GM12878 (cell line): ENCODE measurements around the gene AFF2. TPM values are rescaled to one million over a fixed set of nuclear protein-coding genes. Genes with fewer than 3 reads are reported as not detected.

Experiments used
- ATAC-seq: fragments of 200-7000 bp; cut with Tn5 transposase; 3 replicates; pipeline ENCODE4 v1.9.1; 2020; ENCODE audit warnings: mild to moderate bottlenecking, moderate library complexity
- BruUV-seq: library from RNA; stranded (reverse); fragments of 400-500 nt; replicated peaks from 2 replicates; lab custom pipeline; 2021; lab: Mats Ljungman, UMichigan
- CTCF ChIA-PET: fragments of 300-600 bp; sonication (Branson Sonifier 250); formaldehyde crosslinking; extraction: SDS; loops from one replicate; lab custom pipeline; 2021; ENCODE audit warnings: inconsistent platforms; lab: Yijun Ruan, JAX
- POLR2A ChIA-PET: fragments of 350-600 bp; formaldehyde crosslinking; extraction: SDS; loops from one replicate; lab custom pipeline; 2021; ENCODE audit warnings: inconsistent platforms; lab: Charles Lee
- RAD21 ChIA-PET: fragments of 300-600 bp; sonication (Branson Sonifier 250); formaldehyde crosslinking; loops from one replicate; lab custom pipeline; 2023; ENCODE audit warnings: antibody characterized with exemption; ENCODE audit not compliant: unreplicated experiment; lab: Charles Lee
- SMC1A ChIA-PET: fragments of 300-600 bp; sonication (Branson Sonifier 250); formaldehyde crosslinking; loops from one replicate; lab custom pipeline; 2023; ENCODE audit not compliant: unreplicated experiment, uncharacterized antibody; lab: Charles Lee
- DNase-seq: peaks from one replicate; pipeline ENCODE4 v3.0.0-alpha.2; 2011; ENCODE audit warnings: low read depth, low spot score
- FAIRE-seq: peaks from 3 replicates; lab custom pipeline; 2011; peaks lifted over from hg19 to GRCh38; lab: Jason Lieb, UNC
- H2AFZ ChIP-seq: 2 replicates; pipeline ENCODE4 v1.6.0; 2011; ENCODE audit warnings: low read depth, low read length, control low read depth; ENCODE audit not compliant: control insufficient read depth
- H3K27ac ChIP-seq: 2 replicates; pipeline ENCODE4 v1.5.1; 2011; ENCODE audit warnings: control low read depth; ENCODE audit not compliant: control insufficient read depth, insufficient read depth
- H3K27me3 ChIP-seq, 2 experiments: replicated peaks in 1 of 2; 2 replicates each; pipeline versions ENCODE4 v1.6.0 to v1.6.1; 2011; ENCODE audit warnings: low read length in 1 of 2; ENCODE audit not compliant: control insufficient read depth in 2 of 2, insufficient read depth in 2 of 2
- H3K36me3 ChIP-seq, 2 experiments: 2 replicates each; pipeline ENCODE4 v1.5.1; 2011; ENCODE audit warnings: low read length in 1 of 2; ENCODE audit not compliant: control insufficient read depth in 2 of 2, insufficient read depth in 2 of 2
- H3K4me1 ChIP-seq: 2 replicates; pipeline ENCODE4 v1.6.1; 2011; ENCODE audit warnings: mild to moderate bottlenecking, low read length, moderate library complexity, mixed read lengths; ENCODE audit not compliant: control insufficient read depth, insufficient read depth
- H3K4me2 ChIP-seq: 2 replicates; pipeline ENCODE4 v1.6.0; 2011; ENCODE audit warnings: control low read depth; ENCODE audit not compliant: control insufficient read depth, insufficient read depth
- H3K4me3 ChIP-seq: fragments of 200-600 bp; sonication (generic); 2 replicates; pipeline ENCODE4 v1.5.1; 2016
- H3K79me2 ChIP-seq: 2 replicates; pipeline ENCODE4 v1.6.0; 2011; ENCODE audit warnings: low read length; ENCODE audit not compliant: control insufficient read depth, insufficient read depth
- H3K9ac ChIP-seq: 2 replicates; pipeline ENCODE4 v1.8.0; 2011; ENCODE audit warnings: low read length, control low read depth, mixed read lengths; ENCODE audit not compliant: control insufficient read depth, insufficient read depth
- H3K9me3 ChIP-seq: replicated peaks from 3 replicates; pipeline ENCODE4 v1.5.1; 2011; ENCODE audit warnings: mild to moderate bottlenecking, low read length; ENCODE audit not compliant: control insufficient read depth, insufficient read depth
- H4K20me1 ChIP-seq: 2 replicates; pipeline ENCODE4 v1.6.0; 2011; ENCODE audit not compliant: control insufficient read depth, insufficient read depth
- CEBPZ ChIP-seq: fragments of 150-350 bp; IDR thresholded peaks from 2 replicates; pipeline ENCODE4 v1.6.1; 2016; ENCODE audit warnings: low read depth, low read length
- CHD2 ChIP-seq: IDR thresholded peaks from 2 replicates; pipeline ENCODE4 v1.6.1; 2011; ENCODE audit warnings: low read depth, low read length, improper control_type of control experiment, borderline replicate concordance
- HDAC6 ChIP-seq: fragments of 200-600 bp; sonication (generic); IDR thresholded peaks from one replicate; pipeline ENCODE4 v1.8.0; 2017; ENCODE audit warnings: antibody characterized with exemption; ENCODE audit not compliant: unreplicated experiment
- NRF1 ChIP-seq: conservative IDR thresholded peaks from 2 replicates; pipeline ENCODE4 v1.6.1; 2011; ENCODE audit warnings: mild to moderate bottlenecking, low read depth, low read length, improper control_type of control experiment
- REST ChIP-seq: IDR thresholded peaks from 2 replicates; pipeline ENCODE4 v1.6.1; 2012; ENCODE audit warnings: mild to moderate bottlenecking, low read depth, low read length
- SREBF2 ChIP-seq: IDR thresholded peaks from 2 replicates; pipeline ENCODE4 v1.6.1; 2012; ENCODE audit warnings: mild to moderate bottlenecking, low read length
- WGBS: methylation state at CpG from one replicate; pipeline ENCODE4 v1.1.6; 2016; ENCODE audit warnings: low lambda C conversion rate; ENCODE audit not compliant: insufficient replicate concordance, insufficient coverage; ENCODE audit errors: missing lambda C conversion rate; 5-methylcytosine and 5-hydroxymethylcytosine counted together
- in situ Hi-C: fragments of 300-500 bp; cut with MboI; formaldehyde crosslinking; loops from 9 replicates; pipeline ENCODE4 v1.14.3; 2018; ENCODE audit warnings: mixed read lengths
- intact Hi-C: fragments of 100-400 bp; cut with micrococcal nuclease; formaldehyde crosslinking; loops from one replicate; pipeline ENCODE4 v1.14.2; 2022; ENCODE audit not compliant: unreplicated experiment
- polyA plus RNA-seq, 11 experiments: library from polyadenylated mRNA; depleted of rRNA in 4 of 11; unstranded in 6 of 11; stranded (reverse) in 5 of 11; fragments of >200 nt; fragmentation: Nextera tagmentation in 4 of 11; fragmentation: Illumina TruSeq in 1 of 11; extraction: Ambion mirVana in 4 of 11; extraction: Trizol in 1 of 11; gene quantifications; 1 replicate in 1 of 11; 2 replicates in 10 of 11; pipeline versions ENCODE4 v1.2.1 to v1.2.3, GENCODE V29; 2011 to 2016; ENCODE audit warnings: inconsistent platforms in 2 of 11, missing spikeins in 2 of 11, low read depth in 1 of 11
- total RNA-seq, 4 experiments: library from RNA; depleted of rRNA in 3 of 4; stranded (reverse); fragments of >200 nt in 3 of 4; fragmentation: Illumina TruSeq in 1 of 4; extraction: Trizol in 1 of 4; gene quantifications; 2 replicates each; pipeline versions ENCODE4 v1.2.1 to v1.2.3, GENCODE V29; 2013 to 2021

The AFF2 gene
- total and polyA plus RNA-seq, 10 of the 15 experiments (the other 5 are each of a cell fraction or from before 2014, with no cell fraction given) = under 0.01 to 0.03 TPM; not detected in 8

- no TSS peak for BruUV-seq
- POLR2A ChIA-PET = no interaction called here
- in situ Hi-C loops (no loop called here), intact Hi-C loops (no loop called here)
- SMC1A ChIA-PET = interaction anchor here (0.6 to 2.4 kb wide), 3 partner anchors 9 to 100 kb away, joined by 3 to 7 read pairs (median 3); no protein-coding TSS in a partner anchor
- RAD21 ChIA-PET = no interaction called here
- no peak overlapping the region for H3K4me2 ChIP-seq
- ATAC-seq = no peak
- no peaks in the 10 kb centered on the region for H3K79me2 ChIP-seq
- no peak overlapping the region for H2AFZ ChIP-seq
- no peaks in the 10 kb centered on the region for H3K9me3 ChIP-seq
- no peaks in the 10 kb centered on the region for H4K20me1 ChIP-seq
- no peak overlapping the region for H3K27ac ChIP-seq
- FAIRE-seq = no peak
- DNase-seq = no peak
- CTCF ChIA-PET = interaction anchor here (1.6 kb wide), 1 partner anchor 10 kb away, joined by 6 read pairs; no protein-coding TSS in a partner anchor
- no peaks in the 10 kb centered on the region for H3K36me3 ChIP-seq
- H3K9ac ChIP-seq = no peak overlapping the region
- no peaks in the 10 kb centered on the region; a peak in 1 of 4 replicates for H3K27me3 ChIP-seq
- H3K4me1 ChIP-seq = no peaks in the 10 kb centered on the region
- no peak for TF ChIP-seq CEBPZ
- TF ChIP-seq NRF1 = no peak
- no peak for TF ChIP-seq REST
- no peak for TF ChIP-seq CHD2
- no peak for TF ChIP-seq SREBF2
- no peak for TF ChIP-seq HDAC6
- 9% methylated on average over 4 of the region's 4 CpGs for WGBS
- no peak overlapping the region for H3K4me3 ChIP-seq
Measured at GRCh38 chrX:148599404-148599803, 99.0 kb downstream of the AFF2 start.
